Uterus (tissue), 2 donors: Measurements from ENCODE around the gene NT5C2.

Experiments
- POLR2A ChIP-seq, 2 donors: fragments of 450-650 bp; IDR thresholded peaks; one replicate each; pipeline ENCODE4 v1.6.1; 2016; ENCODE audit warnings: antibody characterized with exemption in 2 of 2, mild to moderate bottlenecking in 1 of 2, moderate library complexity in 1 of 2
- TF ChIP-seq, protein P1 (sequence below), 4 experiments: fragments of 200-600 bp in 2 of 4; fragments of 450-650 bp in 2 of 4; sonication (generic) in 2 of 4; IDR thresholded peaks; one replicate each; pipeline ENCODE4 v1.5.1; 2016 to 2019; ENCODE audit warnings: antibody characterized with exemption in 4 of 4, mild to moderate bottlenecking in 2 of 4, moderate library complexity in 1 of 4

DNA sequence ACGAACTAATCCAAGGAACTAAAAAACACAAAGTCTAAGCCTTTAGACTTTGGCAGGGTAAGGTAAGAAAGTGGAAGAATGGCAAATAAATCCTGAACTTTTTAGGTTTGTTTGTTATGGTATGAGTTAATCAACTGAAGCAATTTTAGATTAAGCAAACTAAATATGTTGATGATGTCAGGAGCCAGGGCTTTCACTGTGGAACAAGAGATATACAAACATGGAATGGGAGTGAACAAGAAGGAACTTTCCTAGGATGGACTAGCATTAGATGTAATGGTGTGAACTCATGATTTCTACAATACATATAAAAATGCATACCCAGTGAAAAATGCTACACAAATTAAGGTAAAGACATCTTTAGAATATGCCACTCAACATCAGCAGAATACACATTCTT, 35.8 kb downstream of the NT5C2 start:
- no peak for TF ChIP-seq POLR2A (IDR thresholded peaks at IDR 0.05)
- TF ChIP-seq, protein P1, sequence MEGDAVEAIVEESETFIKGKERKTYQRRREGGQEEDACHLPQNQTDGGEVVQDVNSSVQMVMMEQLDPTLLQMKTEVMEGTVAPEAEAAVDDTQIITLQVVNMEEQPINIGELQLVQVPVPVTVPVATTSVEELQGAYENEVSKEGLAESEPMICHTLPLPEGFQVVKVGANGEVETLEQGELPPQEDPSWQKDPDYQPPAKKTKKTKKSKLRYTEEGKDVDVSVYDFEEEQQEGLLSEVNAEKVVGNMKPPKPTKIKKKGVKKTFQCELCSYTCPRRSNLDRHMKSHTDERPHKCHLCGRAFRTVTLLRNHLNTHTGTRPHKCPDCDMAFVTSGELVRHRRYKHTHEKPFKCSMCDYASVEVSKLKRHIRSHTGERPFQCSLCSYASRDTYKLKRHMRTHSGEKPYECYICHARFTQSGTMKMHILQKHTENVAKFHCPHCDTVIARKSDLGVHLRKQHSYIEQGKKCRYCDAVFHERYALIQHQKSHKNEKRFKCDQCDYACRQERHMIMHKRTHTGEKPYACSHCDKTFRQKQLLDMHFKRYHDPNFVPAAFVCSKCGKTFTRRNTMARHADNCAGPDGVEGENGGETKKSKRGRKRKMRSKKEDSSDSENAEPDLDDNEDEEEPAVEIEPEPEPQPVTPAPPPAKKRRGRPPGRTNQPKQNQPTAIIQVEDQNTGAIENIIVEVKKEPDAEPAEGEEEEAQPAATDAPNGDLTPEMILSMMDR (IDR thresholded peaks at IDR 0.05): no peak
